ENCODE data around the gene SERPIND1. TPM values are rescaled to one million over a fixed set of nuclear protein-coding genes. Genes with fewer than 3 reads are reported as not detected.

Gene SERPIND1
- polyA plus RNA-seq, 3 donors = not detected

DNA sequence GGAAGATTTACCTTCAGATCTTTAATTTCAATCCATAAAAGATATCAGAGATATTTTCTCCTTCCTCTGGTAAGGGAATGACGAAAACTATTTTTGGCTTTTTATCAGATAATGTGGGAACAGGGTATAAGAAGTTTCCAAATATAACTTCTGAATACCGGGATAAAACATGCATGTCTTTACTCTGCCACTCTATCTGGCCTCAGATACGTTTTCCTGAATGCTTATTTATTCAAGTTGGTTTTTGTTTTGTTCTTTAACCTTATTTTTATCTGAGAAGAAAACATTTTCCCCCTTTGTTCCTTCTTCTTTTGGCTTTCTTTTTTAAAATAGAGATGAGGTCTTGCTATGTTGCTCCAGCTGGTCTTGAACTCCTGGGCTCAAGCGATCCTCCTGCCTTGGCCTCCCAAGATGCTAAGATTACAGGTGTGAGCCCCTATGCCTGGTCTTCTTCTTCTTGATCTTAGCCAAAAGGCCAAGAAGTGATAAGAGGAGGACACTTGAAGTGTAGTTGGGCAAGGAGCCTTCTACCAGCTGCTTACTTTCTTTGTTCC lies 1.5 kb downstream of the SERPIND1 start:
- Histone ChIP-seq H3K9ac (ENCODE audit: insufficient read depth, low read length, poor library complexity, severe bottlenecking) (no peak overlapping the region), H3K27me3 (ENCODE audit: control insufficient read depth in 2 of 2, insufficient read depth in 2 of 2, low read length in 2 of 2) (no peaks in the 10 kb centered on the region), H3K27ac (ENCODE audit: low read depth in 1 of 2, low read length in 2 of 2) (no peak overlapping the region), H3K36me3 (replicated peaks in 1 of 2; ENCODE audit: control insufficient read depth in 1 of 2, insufficient read depth in 2 of 2, low read length in 2 of 2) (peaks cover 27 to 79% of the 10 kb centered on the region in 2 donors), H3K79me2 (ENCODE audit: insufficient read depth, low read length) (no peaks in the 10 kb centered on the region), H2AFZ (ENCODE audit: insufficient read depth, low read depth, low read length, poor library complexity, severe bottlenecking) (no peak overlapping the region), H3K4me1 (ENCODE audit: control insufficient read depth in 1 of 2, insufficient read depth in 2 of 2, low read length in 2 of 2) (no peaks in the 10 kb centered on the region), H3K9me3 (replicated peaks in 1 of 2; ENCODE audit: control insufficient read depth in 1 of 2, insufficient read depth in 1 of 2, low read length in 2 of 2) (no peaks in the 10 kb centered on the region), H3K4me2 (replicated peaks; ENCODE audit: extremely low read depth, low read length, poor library complexity, severe bottlenecking) (no peak overlapping the region), H4K20me1 (ENCODE audit: insufficient read depth, low read length) (no peaks in the 10 kb centered on the region), H3K4me3 (replicated peaks in 1 of 3; ENCODE audit: low read depth in 2 of 3, low read length in 3 of 3) (no peak overlapping the region)
- H3K27ac Mint-ChIP-seq = peak overlapping the region in 1 of 7 donors; percentile 30
- 80% methylated on average over 1 of the region's 4 CpGs for WGBS (ENCODE audit: insufficient coverage)
- H3K9me3 Mint-ChIP-seq = peaks cover 0 to 6% (median 0%) of the 10 kb centered on the region in 7 donors
- peaks cover 47 to 77% of the 10 kb centered on the region in 2 donors for H3K36me3 Mint-ChIP-seq
- H3K27me3 Mint-ChIP-seq (ENCODE audit: low read depth in 3 of 3) = peaks cover 0 to 2% (median 0%) of the 10 kb centered on the region in 3 donors
- intact Hi-C loops (cut with micrococcal nuclease) = no loop called here
- TF ChIP-seq, protein P1, sequence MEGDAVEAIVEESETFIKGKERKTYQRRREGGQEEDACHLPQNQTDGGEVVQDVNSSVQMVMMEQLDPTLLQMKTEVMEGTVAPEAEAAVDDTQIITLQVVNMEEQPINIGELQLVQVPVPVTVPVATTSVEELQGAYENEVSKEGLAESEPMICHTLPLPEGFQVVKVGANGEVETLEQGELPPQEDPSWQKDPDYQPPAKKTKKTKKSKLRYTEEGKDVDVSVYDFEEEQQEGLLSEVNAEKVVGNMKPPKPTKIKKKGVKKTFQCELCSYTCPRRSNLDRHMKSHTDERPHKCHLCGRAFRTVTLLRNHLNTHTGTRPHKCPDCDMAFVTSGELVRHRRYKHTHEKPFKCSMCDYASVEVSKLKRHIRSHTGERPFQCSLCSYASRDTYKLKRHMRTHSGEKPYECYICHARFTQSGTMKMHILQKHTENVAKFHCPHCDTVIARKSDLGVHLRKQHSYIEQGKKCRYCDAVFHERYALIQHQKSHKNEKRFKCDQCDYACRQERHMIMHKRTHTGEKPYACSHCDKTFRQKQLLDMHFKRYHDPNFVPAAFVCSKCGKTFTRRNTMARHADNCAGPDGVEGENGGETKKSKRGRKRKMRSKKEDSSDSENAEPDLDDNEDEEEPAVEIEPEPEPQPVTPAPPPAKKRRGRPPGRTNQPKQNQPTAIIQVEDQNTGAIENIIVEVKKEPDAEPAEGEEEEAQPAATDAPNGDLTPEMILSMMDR (IDR thresholded peaks at IDR 0.05) = no peak
- no peak overlapping the region for H3K4me3 Mint-ChIP-seq
- H3K4me1 Mint-ChIP-seq = no peaks in the 10 kb centered on the region
- DNase-seq = no peak

- Histone ChIP-seq H3K9me3 (replicated peaks in 1 of 2; ENCODE audit: control insufficient read depth in 1 of 2, insufficient read depth in 1 of 2, low read length in 2 of 2) (no peaks in the 10 kb centered on the region), H4K20me1 (ENCODE audit: insufficient read depth, low read length) (no peaks in the 10 kb centered on the region), H3K9ac (ENCODE audit: insufficient read depth, low read length, poor library complexity, severe bottlenecking) (no peak overlapping the region), H3K4me1 (ENCODE audit: control insufficient read depth in 1 of 2, insufficient read depth in 2 of 2, low read length in 2 of 2) (no peaks in the 10 kb centered on the region), H3K79me2 (ENCODE audit: insufficient read depth, low read length) (no peaks in the 10 kb centered on the region), H3K27me3 (ENCODE audit: control insufficient read depth in 2 of 2, insufficient read depth in 2 of 2, low read length in 2 of 2) (no peaks in the 10 kb centered on the region), H3K4me3 (replicated peaks in 1 of 3; ENCODE audit: low read depth in 2 of 3, low read length in 3 of 3) (no peak overlapping the region), H3K4me2 (replicated peaks; ENCODE audit: extremely low read depth, low read length, poor library complexity, severe bottlenecking) (no peak overlapping the region), H2AFZ (ENCODE audit: insufficient read depth, low read depth, low read length, poor library complexity, severe bottlenecking) (no peak overlapping the region), H3K27ac (ENCODE audit: low read depth in 1 of 2, low read length in 2 of 2) (no peak overlapping the region), H3K36me3 (replicated peaks in 1 of 2; ENCODE audit: control insufficient read depth in 1 of 2, insufficient read depth in 2 of 2, low read length in 2 of 2) (peaks cover 27 to 88% of the 10 kb centered on the region in 2 donors)
- Mint-ChIP-seq H3K27ac (no peak overlapping the region), H3K9me3 (peaks cover 0 to 2% (median 0%) of the 10 kb centered on the region in 7 donors), H3K4me3 (no peak overlapping the region), H3K27me3 (ENCODE audit: low read depth in 3 of 3) (peaks cover 0 to 2% (median 0%) of the 10 kb centered on the region in 3 donors), H3K36me3 (peaks cover 49 to 78% of the 10 kb centered on the region in 2 donors), H3K4me1 (no peaks in the 10 kb centered on the region)
- DNase-seq = no peak
- intact Hi-C loops (cut with micrococcal nuclease) = no loop called here
- TF ChIP-seq, protein P1 (IDR thresholded peaks at IDR 0.05) = no peak
- WGBS (ENCODE audit: insufficient coverage) = 93% methylated on average over 9 of the region's 17 CpGs
These were observed 2.9 kb downstream of the SERPIND1 start for GRCh38 chr22:20776624-20777405.

Data from CD14-positive monocyte (primary cell).